Right lobe of liver (tissue), 6 donors: ENCODE results near the gene IAPP. TPM values are rescaled to one million over a fixed set of nuclear protein-coding genes. Genes with fewer than 3 reads are reported as not detected.

Experiments used
- ATAC-seq, 4 donors: fragments of 200-7000 bp; cut with Tn5 transposase; one replicate each; pipeline ENCODE4 v1.9.1; 2020; ENCODE audit warnings: mild to moderate bottlenecking in 4 of 4, moderate library complexity in 4 of 4
- DNase-seq, 3 donors: peaks; one replicate each; pipeline ENCODE4 v3.0.0-alpha.2; 2020
- H3K27ac ChIP-seq, 3 donors: fragments of 200-600 bp; one replicate each; pipeline ENCODE4 v1.8.0; 2022
- H3K27me3 ChIP-seq, 2 donors: fragments of 200-600 bp; one replicate each; pipeline ENCODE4 v1.8.0; 2022
- H3K36me3 ChIP-seq, 4 donors: fragments of 200-600 bp; sonication (generic) in 1 of 4; one replicate each; pipeline versions ENCODE4 v1.5.1 to v1.8.0; 2017 to 2022; ENCODE audit warnings: control low read depth in 1 of 4
- H3K4me1 ChIP-seq, 4 donors: fragments of 200-600 bp; sonication (generic) in 1 of 4; one replicate each; pipeline versions ENCODE4 v1.5.1 to v1.8.0; 2017 to 2022; ENCODE audit warnings: control low read depth in 1 of 4
- H3K4me3 ChIP-seq, 3 donors: fragments of 200-600 bp; one replicate each; pipeline ENCODE4 v1.8.0; 2022
- H3K9me3 ChIP-seq, 4 donors: fragments of 200-600 bp; sonication (generic) in 1 of 4; one replicate each; pipeline versions ENCODE4 v1.5.1 to v1.8.0; 2017 to 2022; ENCODE audit warnings: control low read depth in 1 of 4
- CTCF ChIP-seq, 4 donors: fragments of 200-600 bp in 3 of 4; fragments of 450-650 bp in 1 of 4; IDR thresholded peaks; one replicate each; pipeline versions ENCODE4 v1.5.1 to v1.8.0; 2016 to 2022; ENCODE audit warnings: antibody characterized with exemption in 4 of 4, mild to moderate bottlenecking in 2 of 4
- POLR2A ChIP-seq: fragments of 450-650 bp; IDR thresholded peaks from one replicate; pipeline ENCODE4 v1.6.1; 2017; ENCODE audit warnings: antibody characterized with exemption, mild to moderate bottlenecking
- WGBS: methylation state at CpG from one replicate; pipeline ENCODE4 v1.1.6; 2018; ENCODE audit warnings: low coverage, low lambda C conversion rate; ENCODE audit not compliant: insufficient coverage; ENCODE audit errors: missing lambda C conversion rate; 5-methylcytosine and 5-hydroxymethylcytosine counted together
- intact Hi-C, 2 donors: fragments of 100-400 bp; cut with DNase I; formaldehyde crosslinking; loops; one replicate each; pipeline versions ENCODE4 v1.11.2 to v1.14.1; 2022
- total RNA-seq, 6 experiments: library from RNA; depleted of rRNA in 2 of 6; stranded (reverse); fragments of >200 nt in 2 of 6; fragmentation: NEBNext Ultra II Directional in 3 of 6; extraction: Animal tissue kit (Norgen Biotek cat#: 25700) in 3 of 6; gene quantifications; one replicate each; pipeline versions ENCODE4 v1.1.0 to v1.2.4, GENCODE V29; 2016 to 2023
- donor health status: DM: no; HTN: yes; CAD: no.
- donor health status: DM: no; HTN: no; CAD: no.
- donor health status: DM: no; HTN: no; CAD: no.
- donor health status: DM: no; HTN: yes; CAD: no.
- donor health status: DM: no; HTN: yes; CAD: no.

Gene IAPP
- total RNA-seq, 6 experiments from 2014 or later: 0.22 TPM; not detected in 5

DNA sequence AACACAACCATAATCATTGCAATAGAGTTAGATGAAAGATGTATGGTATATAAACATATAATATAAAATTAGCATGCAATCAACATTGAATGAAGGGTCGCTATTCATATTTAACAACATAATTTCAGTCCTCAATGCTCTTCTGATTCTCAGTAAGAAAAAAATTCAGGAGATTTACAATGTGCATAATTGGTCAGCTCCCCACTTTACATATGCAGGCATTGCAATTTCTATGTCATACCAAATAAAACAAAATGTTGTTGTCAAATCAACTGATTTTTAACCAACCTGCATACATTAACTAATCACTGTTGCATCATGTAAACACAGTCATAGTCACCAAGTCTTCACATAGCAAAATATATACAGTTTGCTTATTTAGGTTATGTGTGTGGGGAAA lies 32.8 kb upstream of the IAPP start:
- no peak for ATAC-seq
- no peaks in the 10 kb centered on the region for H3K9me3 ChIP-seq
- TF ChIP-seq POLR2A: no peak
- no peak for TF ChIP-seq CTCF (IDR thresholded peaks at IDR 0.05)
- H3K36me3 ChIP-seq: no peaks in the 10 kb centered on the region
- 93% methylated on average over 1 of the region's 1 CpG for WGBS
- no peak for DNase-seq
- H3K4me1 ChIP-seq: peaks cover 0 to 23% (median 10%) of the 10 kb centered on the region in 4 donors
- no peaks in the 10 kb centered on the region for H3K27me3 ChIP-seq
- H3K4me3 ChIP-seq: no peak overlapping the region
- no peak overlapping the region for H3K27ac ChIP-seq
- intact Hi-C loops: no loop called here

DNA sequence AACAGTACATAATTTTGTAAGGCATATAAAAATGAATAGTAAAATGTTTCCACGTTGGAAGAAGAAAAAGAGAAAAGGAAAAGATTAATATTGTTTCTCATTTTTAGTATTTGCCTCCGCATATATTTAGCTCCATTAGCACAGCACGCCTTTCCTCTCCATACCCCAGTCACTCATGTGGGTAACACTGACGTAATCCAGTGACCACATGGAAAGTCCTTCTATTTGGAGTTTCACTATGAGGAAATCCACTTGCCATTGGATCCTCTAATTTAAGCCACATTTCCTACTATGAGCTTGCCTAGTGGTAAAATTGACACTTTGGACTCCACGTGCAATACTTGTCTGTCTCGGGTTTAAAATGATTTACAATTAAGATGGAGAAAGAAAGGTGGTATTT lies 32.3 kb upstream of the IAPP start:
- DNase-seq (no peak), ATAC-seq (no peak)
- TF ChIP-seq POLR2A: no peak
- intact Hi-C loops: no loop called here
- no peak overlapping the region for H3K4me3 ChIP-seq
- H3K27me3 ChIP-seq: no peaks in the 10 kb centered on the region
- H3K27ac ChIP-seq: no peak overlapping the region
- no peaks in the 10 kb centered on the region for H3K9me3 ChIP-seq
- 71% methylated on average over 6 of the region's 6 CpGs for WGBS
- H3K4me1 ChIP-seq: peaks cover 0 to 19% (median 9%) of the 10 kb centered on the region in 4 donors
- H3K36me3 ChIP-seq: no peaks in the 10 kb centered on the region

DNA sequence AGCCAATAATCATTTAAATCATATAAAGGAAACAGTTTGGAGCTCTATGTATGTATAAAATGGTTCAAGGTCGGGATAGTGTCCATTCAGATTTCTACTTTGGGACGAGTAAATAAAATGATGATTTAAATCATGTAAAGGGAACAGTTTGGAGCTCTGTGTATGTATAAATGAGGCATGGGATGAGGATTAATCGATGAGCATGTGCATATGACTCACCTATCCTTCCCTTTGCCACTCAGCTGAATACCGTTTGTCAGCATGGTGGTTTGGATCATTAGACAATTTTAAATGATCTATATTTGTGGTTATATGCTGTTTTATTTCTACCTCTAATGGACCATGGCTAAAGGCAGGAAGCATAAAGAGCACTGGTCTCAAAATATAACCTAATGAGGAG lies 30.9 kb upstream of the IAPP start:
- WGBS: 79% methylated on average over 4 of the region's 4 CpGs
- ATAC-seq: no peak
- intact Hi-C loops: no loop called here

DNA sequence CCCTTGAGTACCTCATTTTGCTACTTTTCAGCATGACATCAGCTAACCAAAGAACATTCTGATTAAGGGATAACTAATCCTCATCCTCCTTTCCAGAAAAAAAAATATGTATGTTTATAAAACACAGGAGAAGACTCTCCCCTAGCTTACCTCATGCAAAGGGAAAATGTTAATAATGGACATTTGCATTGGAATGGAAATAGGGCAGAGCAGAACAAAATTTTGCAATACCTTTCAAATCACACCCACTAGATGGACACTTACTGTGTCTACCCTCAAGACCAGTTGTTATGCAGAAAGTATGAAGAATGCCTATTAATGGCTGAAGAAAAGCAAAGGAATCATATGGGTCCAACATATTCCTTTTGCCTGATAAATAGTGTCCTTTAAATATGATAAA lies 29.1 kb upstream of the IAPP start:
- intact Hi-C loops: no loop called here
- TF ChIP-seq CTCF (IDR thresholded peaks at IDR 0.05): no peak
- no peak for TF ChIP-seq POLR2A
- ATAC-seq (no peak), DNase-seq (no peak)
- no peaks in the 10 kb centered on the region for H3K27me3 ChIP-seq
- H3K4me1 ChIP-seq: peaks cover 0 to 6% (median 0%) of the 10 kb centered on the region in 4 donors
- H3K27ac ChIP-seq: no peak overlapping the region
- H3K4me3 ChIP-seq: no peak overlapping the region
- H3K9me3 ChIP-seq: no peaks in the 10 kb centered on the region
- no peaks in the 10 kb centered on the region for H3K36me3 ChIP-seq

More for the DNA sequence above, 30.9 kb upstream of the IAPP start:
- H3K4me1 ChIP-seq: peaks cover 0 to 6% (median 3%) of the 10 kb centered on the region in 4 donors
- H3K9me3 ChIP-seq: no peaks in the 10 kb centered on the region
- H3K27ac ChIP-seq: no peak overlapping the region
- no peak for TF ChIP-seq CTCF (IDR thresholded peaks at IDR 0.05)
- no peak for TF ChIP-seq POLR2A
- no peaks in the 10 kb centered on the region for H3K27me3 ChIP-seq
- no peaks in the 10 kb centered on the region for H3K36me3 ChIP-seq
- DNase-seq: no peak
- H3K4me3 ChIP-seq: no peak overlapping the region

- ATAC-seq (no peak), DNase-seq (no peak)
- 63% methylated on average over 1 of the region's 1 CpG for WGBS
- TF ChIP-seq POLR2A: no peak
- no peak for TF ChIP-seq CTCF (IDR thresholded peaks at IDR 0.05)
- Histone ChIP-seq H3K36me3 (no peaks in the 10 kb centered on the region), H3K27ac (no peak overlapping the region), H3K27me3 (no peaks in the 10 kb centered on the region), H3K4me1 (peaks cover 0 to 19% (median 3%) of the 10 kb centered on the region in 4 donors), H3K4me3 (no peak overlapping the region), H3K9me3 (no peaks in the 10 kb centered on the region)
- intact Hi-C loops: no loop called here
Observed at GRCh38 chr12:21346542-21347205, 26.0 kb upstream of the IAPP start.
